ENCODE data around the gene PDZD4.

The PDZD4 gene

DNA sequence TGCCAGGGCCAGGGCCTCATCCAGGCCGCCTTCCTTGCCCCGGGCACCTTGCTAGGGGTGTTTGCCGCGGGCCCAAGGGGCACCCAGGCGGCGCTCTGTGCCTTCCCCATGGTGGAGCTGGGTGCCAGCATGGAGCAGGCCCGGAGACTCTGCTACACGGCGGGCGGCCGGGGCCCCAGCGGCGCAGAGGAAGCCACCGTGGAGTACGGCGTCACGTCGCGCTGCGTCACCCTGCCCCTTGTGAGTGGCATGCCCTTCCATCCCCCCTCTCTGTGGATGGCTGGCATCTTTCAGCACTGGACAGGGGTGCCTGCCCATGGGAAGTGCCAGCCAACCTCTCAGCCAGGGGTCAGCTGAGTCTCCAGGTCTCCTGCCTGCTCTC, 62.7 kb downstream of the PDZD4 start:
- no peaks in the 10 kb centered on the region for H3K9me3 Mint-ChIP-seq
- H3K27ac Mint-ChIP-seq = no peak overlapping the region
- no peak overlapping the region for H3K4me3 Mint-ChIP-seq
- peaks cover 13% of the 10 kb centered on the region for H3K4me1 Mint-ChIP-seq
- H3K27me3 Mint-ChIP-seq = no peaks in the 10 kb centered on the region
- no peaks in the 10 kb centered on the region for H3K36me3 Mint-ChIP-seq

- peaks cover 13% of the 10 kb centered on the region for H3K4me1 Mint-ChIP-seq
- no peak overlapping the region for H3K27ac Mint-ChIP-seq
- no peaks in the 10 kb centered on the region for H3K9me3 Mint-ChIP-seq
- no peaks in the 10 kb centered on the region for H3K36me3 Mint-ChIP-seq
- H3K27me3 Mint-ChIP-seq = no peaks in the 10 kb centered on the region
- no peak overlapping the region for H3K4me3 Mint-ChIP-seq
These were observed 63.3 kb downstream of the PDZD4 start for GRCh38 chrX:153766871-153767673.

- H3K9me3 Mint-ChIP-seq = no peaks in the 10 kb centered on the region
- H3K36me3 Mint-ChIP-seq = no peaks in the 10 kb centered on the region
- H3K4me1 Mint-ChIP-seq = peaks cover 13% of the 10 kb centered on the region
- no peak overlapping the region for H3K27ac Mint-ChIP-seq
- H3K4me3 Mint-ChIP-seq = no peak overlapping the region
- H3K27me3 Mint-ChIP-seq = no peaks in the 10 kb centered on the region
These were observed 64.1 kb downstream of the PDZD4 start for GRCh38 chrX:153766098-153766817.

- Mint-ChIP-seq H3K4me3 (no peak overlapping the region), H3K4me1 (peaks cover 13% of the 10 kb centered on the region), H3K27me3 (no peaks in the 10 kb centered on the region), H3K27ac (no peak overlapping the region), H3K9me3 (no peaks in the 10 kb centered on the region), H3K36me3 (no peaks in the 10 kb centered on the region)
These were observed 64.9 kb downstream of the PDZD4 start for GRCh38 chrX:153765138-153766079.

GRCh38 chrX:153764786-153765137, 65.6 kb downstream of the PDZD4 start:
- no peaks in the 10 kb centered on the region for H3K36me3 Mint-ChIP-seq

GRCh38 chrX:153763989-153764755, 66.2 kb downstream of the PDZD4 start, which contains the start of gene PLXNB3:
Gene PLXNB3 (plus strand): TSS chrX:153764249. CDS start chrX:153765536, 1,287 bp downstream.
- Mint-ChIP-seq H3K27me3 (no peaks in the 10 kb centered on the region), H3K27ac (no peak within 1 kb of the TSS), H3K36me3 (no peaks in the 10 kb centered on the region), H3K9me3 (no peaks in the 10 kb centered on the region), H3K4me3 (no peak within 1 kb of the TSS), H3K4me1 (peaks cover 13% of the 10 kb centered on the region)

More at GRCh38 chrX:153764786-153765137, 65.6 kb downstream of the PDZD4 start:
- Mint-ChIP-seq H3K9me3 (no peaks in the 10 kb centered on the region), H3K4me3 (no peak overlapping the region), H3K27me3 (no peaks in the 10 kb centered on the region), H3K27ac (no peak overlapping the region), H3K4me1 (peaks cover 13% of the 10 kb centered on the region)

- Mint-ChIP-seq H3K36me3 (no peaks in the 10 kb centered on the region), H3K4me1 (peaks cover 13% of the 10 kb centered on the region), H3K9me3 (no peaks in the 10 kb centered on the region), H3K4me3 (no peak overlapping the region), H3K27me3 (no peaks in the 10 kb centered on the region), H3K27ac (no peak overlapping the region)
These were observed 66.9 kb downstream of the PDZD4 start for GRCh38 chrX:153763298-153763932.

DNA sequence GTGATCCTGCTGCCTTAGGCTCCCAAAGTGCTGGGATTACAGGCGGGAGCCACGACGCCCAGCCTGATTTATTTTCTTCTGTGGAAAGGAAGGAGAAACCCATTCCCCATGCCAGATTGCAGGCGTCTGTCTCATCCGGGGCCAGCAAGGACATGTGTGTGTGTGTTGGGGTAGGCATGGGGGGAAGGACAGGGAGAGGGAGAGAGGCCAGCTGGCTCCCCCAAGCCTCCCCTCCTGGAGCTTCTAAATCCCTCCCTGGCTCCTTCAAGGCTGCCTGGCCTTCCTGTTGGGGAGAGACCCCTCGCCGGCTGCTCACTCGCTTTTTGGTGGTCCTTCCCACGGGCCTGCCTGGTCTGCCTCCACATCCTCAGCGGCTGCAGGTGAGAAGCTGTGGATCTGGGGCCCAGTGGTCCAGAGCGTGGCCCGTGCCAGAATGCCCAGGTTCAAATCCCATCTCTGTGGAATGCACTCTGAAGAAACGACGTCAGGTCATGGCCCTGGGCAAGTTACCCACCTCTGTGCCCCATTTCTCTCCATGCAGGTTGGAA, 67.6 kb downstream of the PDZD4 start:
- Mint-ChIP-seq H3K4me1 (peaks cover 10% of the 10 kb centered on the region), H3K9me3 (no peaks in the 10 kb centered on the region), H3K4me3 (no peak overlapping the region), H3K27me3 (no peaks in the 10 kb centered on the region), H3K36me3 (no peaks in the 10 kb centered on the region), H3K27ac (no peak overlapping the region)

- H3K27me3 Mint-ChIP-seq = no peaks in the 10 kb centered on the region
These were observed 68.5 kb downstream of the PDZD4 start for GRCh38 chrX:153761863-153762262.

DNA sequence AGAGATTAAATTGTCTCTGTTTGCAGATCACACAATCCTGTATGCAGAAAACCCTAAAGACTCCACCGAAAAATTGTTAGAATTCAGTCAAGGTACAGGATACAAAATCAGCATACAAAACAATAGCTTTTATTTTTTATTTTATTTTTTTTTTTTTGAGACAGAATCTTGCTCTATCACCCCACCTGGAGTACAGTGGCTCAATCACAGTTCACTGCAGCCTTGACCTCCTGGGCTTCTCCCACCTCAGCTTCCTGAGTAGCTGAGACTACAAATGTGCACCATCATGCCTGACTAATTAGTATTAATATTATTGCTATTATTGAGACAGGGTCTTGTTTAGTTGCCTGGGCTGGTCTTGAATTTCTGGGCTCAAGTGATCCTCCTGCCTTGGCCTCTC, 75.2 kb downstream of the PDZD4 start:
- Mint-ChIP-seq H3K4me3 (no peak overlapping the region), H3K27me3 (no peaks in the 10 kb centered on the region), H3K27ac (no peak overlapping the region), H3K9me3 (no peaks in the 10 kb centered on the region), H3K36me3 (no peaks in the 10 kb centered on the region), H3K4me1 (no peaks in the 10 kb centered on the region)

More at GRCh38 chrX:153761863-153762262, 68.5 kb downstream of the PDZD4 start:
- H3K9me3 Mint-ChIP-seq = no peaks in the 10 kb centered on the region
- H3K4me1 Mint-ChIP-seq = peaks cover 10% of the 10 kb centered on the region
- no peaks in the 10 kb centered on the region for H3K36me3 Mint-ChIP-seq
- no peak overlapping the region for H3K4me3 Mint-ChIP-seq
- H3K27ac Mint-ChIP-seq = no peak overlapping the region
